Measurements from ENCODE around the gene HOXB7.

Gene HOXB7

GRCh38 chr17:48590607-48591161, 20.1 kb downstream of the HOXB7 start:
- no peak for DNase-seq (ENCODE audit: low read depth)
- H3K4me3 ChIP-seq (ENCODE audit: low read length): peak overlapping the region; percentile 82
- no peak for TF ChIP-seq CTCF (conservative IDR thresholded peaks at IDR 0.05; ENCODE audit: low read length)

- H3K4me3 ChIP-seq (ENCODE audit: low read length): peak within 1 kb of the TSS; percentile 82
- TF ChIP-seq CTCF (conservative IDR thresholded peaks at IDR 0.05; ENCODE audit: low read length): no peak
- DNase-seq (ENCODE audit: low read depth): peak; percentile 88
Measured at GRCh38 chr17:48589831-48590606, 20.8 kb downstream of the HOXB7 start, which contains the start of gene HOXB3. TSS of gene HOXB3 (minus strand) at chr17:48590241. CDS start at chr17:48552474, 37,767 bp downstream.

GRCh38 chr17:48589060-48589830, 21.6 kb downstream of the HOXB7 start:
- DNase-seq (ENCODE audit: low read depth): no peak
- TF ChIP-seq CTCF (conservative IDR thresholded peaks at IDR 0.05; ENCODE audit: low read length): no peak
- H3K4me3 ChIP-seq (ENCODE audit: low read length): peak overlapping the region; percentile 82

- H3K4me3 ChIP-seq (ENCODE audit: low read length): peak overlapping the region; percentile 82
- no peak for TF ChIP-seq CTCF (conservative IDR thresholded peaks at IDR 0.05; ENCODE audit: low read length)
- no peak for DNase-seq (ENCODE audit: low read depth)
Measured at GRCh38 chr17:48588528-48588927, 22.3 kb downstream of the HOXB7 start.

- no peak for DNase-seq (ENCODE audit: low read depth)
- TF ChIP-seq CTCF (conservative IDR thresholded peaks at IDR 0.05; ENCODE audit: low read length): no peak
- peak overlapping the region; percentile 82 for H3K4me3 ChIP-seq (ENCODE audit: low read length)
Measured at GRCh38 chr17:48588074-48588415, 22.8 kb downstream of the HOXB7 start.

GRCh38 chr17:48587276-48588073, 23.3 kb downstream of the HOXB7 start:
- H3K4me3 ChIP-seq (ENCODE audit: low read length): peak overlapping the region; percentile 82
- DNase-seq (ENCODE audit: low read depth): peak; percentile 72
- TF ChIP-seq CTCF (conservative IDR thresholded peaks at IDR 0.05; ENCODE audit: low read length): no peak

Measured in AG10803 (cell line).